Natural killer cell treated with Interleukin-12 subunit alpha and Interleukin-12 subunit beta and Interleukin-15 and Interleukin-18, amount 100 ng/mL, for 72 hours (primary cell): ENCODE results near the gene TMEM132C. TPM values are rescaled to one million over a fixed set of nuclear protein-coding genes. Genes with fewer than 3 reads are reported as not detected.

ENCODE experiments used
- ATAC-seq, 2 donors: fragments of 150-1000 bp; cut with Tn5 transposase in 1 of 2; sonication (Bioruptor Pico), chemical (Tn5 transposase) in 1 of 2; 2 replicates each; pipeline ENCODE4 v1.10.0; 2021
- DNase-seq: peaks from one replicate; pipeline ENCODE4 v3.0.0; 2022; ENCODE audit warnings: low spot score
- H3K27ac Mint-ChIP-seq, 2 donors: 1 replicate in 1 of 2; 2 replicates in 1 of 2; pipeline ENCODE4 v1.8.0; 2022; ENCODE audit warnings: mixed read lengths in 2 of 2, mild to moderate bottlenecking in 1 of 2, moderate library complexity in 1 of 2
- H3K27me3 Mint-ChIP-seq, 2 donors: 1 replicate in 1 of 2; 2 replicates in 1 of 2; pipeline ENCODE4 v1.8.0; 2022; ENCODE audit warnings: mixed read lengths in 2 of 2
- H3K36me3 Mint-ChIP-seq: one replicate; pipeline ENCODE4 v1.8.0; 2022; ENCODE audit warnings: mixed read lengths
- H3K4me1 Mint-ChIP-seq, 2 donors: 1 replicate in 1 of 2; 2 replicates in 1 of 2; pipeline ENCODE4 v1.8.0; 2022; ENCODE audit warnings: low read depth in 2 of 2, mixed read lengths in 2 of 2, mild to moderate bottlenecking in 1 of 2
- H3K4me3 Mint-ChIP-seq: one replicate; pipeline ENCODE4 v1.8.0; 2022; ENCODE audit warnings: mixed read lengths
- H3K9me3 Mint-ChIP-seq: 2 replicates; pipeline ENCODE4 v1.8.0; 2022; ENCODE audit warnings: mixed read lengths
- total RNA-seq, 2 donors: library from RNA; stranded (reverse); gene quantifications; one replicate each; pipeline ENCODE4 v1.2.3, GENCODE V29; 2022

The TMEM132C gene
- total RNA-seq, 2 donors from 2014 or later = 0.14 TPM; not detected in 1

- no peaks in the 10 kb centered on the region for H3K9me3 Mint-ChIP-seq
- ATAC-seq (no peak), DNase-seq (no peak)
- H3K27me3 Mint-ChIP-seq = peaks cover 34 to 41% of the 10 kb centered on the region in 2 donors
- peaks cover 4 to 7% of the 10 kb centered on the region in 2 donors for H3K4me1 Mint-ChIP-seq
- H3K4me3 Mint-ChIP-seq = no peak overlapping the region
- no peaks in the 10 kb centered on the region for H3K36me3 Mint-ChIP-seq
- no peak overlapping the region for H3K27ac Mint-ChIP-seq
These were observed 116.5 kb downstream of the TMEM132C start for GRCh38 chr12:128383357-128383937.

- Mint-ChIP-seq H3K36me3 (no peaks in the 10 kb centered on the region), H3K9me3 (no peaks in the 10 kb centered on the region), H3K4me3 (no peak overlapping the region), H3K27ac (no peak overlapping the region), H3K27me3 (peaks cover 22 to 25% of the 10 kb centered on the region in 2 donors), H3K4me1 (peaks cover 13 to 18% of the 10 kb centered on the region in 2 donors)
- DNase-seq (no peak), ATAC-seq (no peak)
These were observed 118.8 kb downstream of the TMEM132C start for GRCh38 chr12:128385736-128386135.

- peak overlapping the region; percentile 71 to 88 for H3K27ac Mint-ChIP-seq
- H3K36me3 Mint-ChIP-seq = no peaks in the 10 kb centered on the region
- H3K9me3 Mint-ChIP-seq = no peaks in the 10 kb centered on the region
- no peak overlapping the region for H3K4me3 Mint-ChIP-seq
- DNase-seq = no peak
- H3K27me3 Mint-ChIP-seq = peaks cover 15 to 16% of the 10 kb centered on the region in 2 donors
- peak; percentile 59 to 68 for ATAC-seq
- peaks cover 13 to 18% of the 10 kb centered on the region in 2 donors for H3K4me1 Mint-ChIP-seq
These were observed 120.9 kb downstream of the TMEM132C start for GRCh38 chr12:128387811-128388422.

- Mint-ChIP-seq H3K27me3 (peaks cover 12 to 15% of the 10 kb centered on the region in 2 donors), H3K27ac (peak overlapping the region; percentile 71 to 88), H3K9me3 (no peaks in the 10 kb centered on the region), H3K4me3 (peak overlapping the region; percentile 23), H3K36me3 (no peaks in the 10 kb centered on the region), H3K4me1 (peaks cover 13 to 18% of the 10 kb centered on the region in 2 donors)
- peak; percentile 68 to 69 for ATAC-seq
- DNase-seq = no peak
These were observed 121.6 kb downstream of the TMEM132C start for GRCh38 chr12:128388461-128389000.

- H3K27me3 Mint-ChIP-seq = peaks cover 4 to 5% of the 10 kb centered on the region in 2 donors
- no peaks in the 10 kb centered on the region for H3K36me3 Mint-ChIP-seq
- H3K27ac Mint-ChIP-seq = no peak overlapping the region
- H3K4me1 Mint-ChIP-seq = peaks cover 10 to 11% of the 10 kb centered on the region in 2 donors
- DNase-seq (no peak), ATAC-seq (no peak)
- no peak overlapping the region for H3K4me3 Mint-ChIP-seq
- no peaks in the 10 kb centered on the region for H3K9me3 Mint-ChIP-seq
These were observed 126.4 kb downstream of the TMEM132C start for GRCh38 chr12:128393346-128393745.

- DNase-seq (no peak), ATAC-seq (no peak)
- no peak overlapping the region for H3K27ac Mint-ChIP-seq
- no peak overlapping the region for H3K4me3 Mint-ChIP-seq
- no peaks in the 10 kb centered on the region for H3K9me3 Mint-ChIP-seq
- peaks cover 4 to 5% of the 10 kb centered on the region in 2 donors for H3K27me3 Mint-ChIP-seq
- no peaks in the 10 kb centered on the region for H3K36me3 Mint-ChIP-seq
- H3K4me1 Mint-ChIP-seq = peaks cover 2 to 4% of the 10 kb centered on the region in 2 donors
These were observed 127.2 kb downstream of the TMEM132C start for GRCh38 chr12:128394137-128394536.

GRCh38 chr12:128399253-128399652, 132.3 kb downstream of the TMEM132C start:
- no peaks in the 10 kb centered on the region for H3K9me3 Mint-ChIP-seq
- ATAC-seq = no peak
- H3K27ac Mint-ChIP-seq = no peak overlapping the region
- no peaks in the 10 kb centered on the region for H3K4me1 Mint-ChIP-seq
- H3K36me3 Mint-ChIP-seq = no peaks in the 10 kb centered on the region
- H3K27me3 Mint-ChIP-seq = peaks cover under 1 to 8% of the 10 kb centered on the region in 2 donors
- H3K4me3 Mint-ChIP-seq = no peak overlapping the region
- DNase-seq = no peak

GRCh38 chr12:128402486-128403243, 135.7 kb downstream of the TMEM132C start:
- Mint-ChIP-seq H3K4me1 (no peaks in the 10 kb centered on the region), H3K9me3 (peaks cover 3% of the 10 kb centered on the region), H3K27me3 (peaks cover 14 to 21% of the 10 kb centered on the region in 2 donors), H3K4me3 (no peak overlapping the region), H3K27ac (no peak overlapping the region), H3K36me3 (no peaks in the 10 kb centered on the region)
- DNase-seq (no peak), ATAC-seq (no peak)

GRCh38 chr12:128408669-128409068, 141.7 kb downstream of the TMEM132C start:
- peaks cover 3% of the 10 kb centered on the region for H3K9me3 Mint-ChIP-seq
- H3K27ac Mint-ChIP-seq = no peak overlapping the region
- no peaks in the 10 kb centered on the region for H3K4me1 Mint-ChIP-seq
- H3K4me3 Mint-ChIP-seq = no peak overlapping the region
- peaks cover 31 to 42% of the 10 kb centered on the region in 2 donors for H3K27me3 Mint-ChIP-seq
- DNase-seq (no peak), ATAC-seq (no peak)
- H3K36me3 Mint-ChIP-seq = no peaks in the 10 kb centered on the region

GRCh38 chr12:128415036-128415560, 148.1 kb downstream of the TMEM132C start:
- no peaks in the 10 kb centered on the region for H3K36me3 Mint-ChIP-seq
- ATAC-seq (no peak), DNase-seq (no peak)
- no peak overlapping the region for H3K27ac Mint-ChIP-seq
- H3K4me3 Mint-ChIP-seq = no peak overlapping the region
- peaks cover 16 to 26% of the 10 kb centered on the region in 2 donors for H3K27me3 Mint-ChIP-seq
- no peaks in the 10 kb centered on the region for H3K9me3 Mint-ChIP-seq
- no peaks in the 10 kb centered on the region for H3K4me1 Mint-ChIP-seq

- Mint-ChIP-seq H3K4me3 (no peak overlapping the region), H3K27ac (no peak overlapping the region), H3K36me3 (no peaks in the 10 kb centered on the region), H3K4me1 (no peaks in the 10 kb centered on the region), H3K27me3 (peaks cover 14 to 22% of the 10 kb centered on the region in 2 donors), H3K9me3 (no peaks in the 10 kb centered on the region)
- no peak for ATAC-seq
- no peak for DNase-seq
These were observed 152.0 kb downstream of the TMEM132C start for GRCh38 chr12:128418944-128419343.

GRCh38 chr12:128420163-128420562, 153.2 kb downstream of the TMEM132C start:
- Mint-ChIP-seq H3K4me3 (no peak overlapping the region), H3K36me3 (no peaks in the 10 kb centered on the region), H3K27ac (no peak overlapping the region), H3K9me3 (no peaks in the 10 kb centered on the region), H3K4me1 (no peaks in the 10 kb centered on the region), H3K27me3 (peaks cover 14 to 32% of the 10 kb centered on the region in 2 donors)
- DNase-seq (no peak), ATAC-seq (no peak)

- no peaks in the 10 kb centered on the region for H3K4me1 Mint-ChIP-seq
- peaks cover 18 to 34% of the 10 kb centered on the region in 2 donors for H3K27me3 Mint-ChIP-seq
- H3K4me3 Mint-ChIP-seq = no peak overlapping the region
- no peak for DNase-seq
- no peak for ATAC-seq
- no peak overlapping the region for H3K27ac Mint-ChIP-seq
- no peaks in the 10 kb centered on the region for H3K36me3 Mint-ChIP-seq
- H3K9me3 Mint-ChIP-seq = no peaks in the 10 kb centered on the region
These were observed 154.4 kb downstream of the TMEM132C start for GRCh38 chr12:128421375-128421774.
